Activated naive CD8-positive, alpha-beta T cell treated with anti-CD3 and anti-CD28 coated beads, Interleukin-2, amount 50 U/mL, for 16 hours (primary cell): Measurements from ENCODE around the gene MDFI.

ENCODE experiments used
- DNase-seq: peaks from one replicate; pipeline ENCODE4 v3.0.0-alpha.2; 2020; ENCODE audit warnings: low read depth, low spot score

The MDFI gene

GRCh38 chr6:41633056-41633634 lies 5.1 kb upstream of the MDFI start:
- no peak for DNase-seq

GRCh38 chr6:41634657-41635056 lies 3.6 kb upstream of the MDFI start:
- no peak for DNase-seq

- no peak for DNase-seq
These were observed 2.9 kb upstream of the MDFI start for GRCh38 chr6:41635365-41635764.

- DNase-seq, result no peak
These were observed 1.5 kb upstream of the MDFI start for GRCh38 chr6:41636833-41637193.

GRCh38 chr6:41637194-41638001 lies 870 bp upstream of the MDFI start:
- no peak for DNase-seq

- no peak for DNase-seq
These were observed 904 bp downstream of the MDFI start for GRCh38 chr6:41638935-41639808.

- no peak for DNase-seq
These were observed 1.6 kb downstream of the MDFI start for GRCh38 chr6:41639809-41640371.

- no peak for DNase-seq
These were observed 2.2 kb downstream of the MDFI start for GRCh38 chr6:41640426-41640825.

- no peak for DNase-seq
These were observed 3.2 kb downstream of the MDFI start for GRCh38 chr6:41641352-41641925.

- no peak for DNase-seq
These were observed 4.1 kb downstream of the MDFI start for GRCh38 chr6:41642090-41642959.

- DNase-seq, result no peak
These were observed 5.0 kb downstream of the MDFI start for GRCh38 chr6:41642960-41643898.

- no peak for DNase-seq
These were observed 5.6 kb downstream of the MDFI start for GRCh38 chr6:41643899-41644269.

- DNase-seq, result no peak
These were observed 6.1 kb downstream of the MDFI start for GRCh38 chr6:41644297-41644879.

GRCh38 chr6:41645007-41645618 lies 6.8 kb downstream of the MDFI start:
- DNase-seq, result no peak

GRCh38 chr6:41646026-41646795 lies 7.9 kb downstream of the MDFI start:
- DNase-seq, result no peak

GRCh38 chr6:41647061-41647511 lies 8.8 kb downstream of the MDFI start:
- no peak for DNase-seq

- DNase-seq, result no peak
These were observed 9.9 kb downstream of the MDFI start for GRCh38 chr6:41648070-41648585.

- DNase-seq, result no peak
These were observed 10.7 kb downstream of the MDFI start for GRCh38 chr6:41648921-41649320.
